Right ventricle myocardium inferior (tissue), 1 donor: ENCODE measurements around the gene INSRR. TPM values are rescaled to one million over a fixed set of nuclear protein-coding genes. Genes with fewer than 3 reads are reported as not detected.

ENCODE experiments used
- ATAC-seq: fragments of 200-7000 bp; cut with Tn5 transposase; one replicate; pipeline ENCODE4 v1.9.1; 2020; ENCODE audit warnings: mild to moderate bottlenecking, moderate library complexity
- DNase-seq: peaks from one replicate; pipeline ENCODE4 v3.0.0; 2021; ENCODE audit errors: missing footprints
- intact Hi-C: fragments of 100-400 bp; cut with DNase I; formaldehyde crosslinking; loops from one replicate; pipeline ENCODE4 v1.11.0; 2022
- total RNA-seq: library from RNA; stranded (reverse); fragmentation: NEBNext Ultra II Directional; extraction: Animal tissue kit (Norgen Biotek cat#: 25700); gene quantifications from one replicate; pipeline ENCODE4 v1.2.1, GENCODE V29; 2021
- donor health status: DM: no; HTN: yes; CAD: no; lungs with severe emphysema.

Gene INSRR
- total RNA-seq, 1 donor from 2014 or later, result 0.46 TPM

DNA sequence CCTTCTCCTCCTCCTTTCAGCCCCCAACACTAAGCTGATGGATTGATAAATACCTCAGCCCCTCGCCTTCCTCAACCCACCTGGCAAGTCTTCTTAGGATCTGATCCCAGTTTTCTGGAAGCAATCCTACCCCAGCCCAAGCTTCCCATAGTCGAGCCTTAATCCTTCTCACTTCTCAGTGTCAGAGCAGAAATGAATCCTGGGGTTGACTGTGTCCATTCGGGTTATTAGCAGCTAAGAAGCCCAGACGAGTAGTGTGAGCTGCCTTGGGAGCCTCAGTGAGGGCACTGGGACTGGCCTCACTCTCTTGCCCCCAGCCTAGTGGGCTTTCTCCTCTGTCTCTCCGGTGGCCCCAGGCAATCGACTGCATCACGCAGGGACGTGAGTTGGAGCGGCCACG, 22.2 kb upstream of the INSRR start:
- ATAC-seq, result no peak
- DNase-seq, result no peak
- intact Hi-C loops, result no loop called here

GRCh38 chr1:156880473-156880872, 21.6 kb upstream of the INSRR start:
- DNase-seq (peak; percentile 65), ATAC-seq (no peak)
- intact Hi-C loops, result no loop called here

GRCh38 chr1:156879876-156880275, 21.0 kb upstream of the INSRR start:
- ATAC-seq, result no peak
- intact Hi-C loops, result no loop called here
- DNase-seq, result peak; percentile 61

- no peak for ATAC-seq
- intact Hi-C loops, result no loop called here
Measured at GRCh38 chr1:156877433-156878170, 18.7 kb upstream of the INSRR start.

DNA sequence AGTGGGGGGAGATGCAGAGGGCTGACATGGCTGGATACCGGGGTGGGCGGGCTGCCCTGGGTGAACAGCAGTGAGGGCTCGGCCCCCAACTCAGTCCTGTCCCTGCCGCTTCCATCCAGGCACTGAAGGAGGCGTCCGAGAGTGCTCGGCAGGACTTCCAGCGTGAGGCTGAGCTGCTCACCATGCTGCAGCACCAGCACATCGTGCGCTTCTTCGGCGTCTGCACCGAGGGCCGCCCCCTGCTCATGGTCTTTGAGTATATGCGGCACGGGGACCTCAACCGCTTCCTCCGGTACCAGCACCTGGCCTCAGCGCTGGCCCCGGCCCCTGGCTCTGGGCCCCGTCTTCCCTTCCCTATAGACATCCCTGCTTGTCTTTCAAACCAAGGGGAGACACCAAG, 17.4 kb upstream of the INSRR start:
- intact Hi-C loops, result no loop called here
- no peak for ATAC-seq
- DNase-seq, result peak; percentile 59

More at GRCh38 chr1:156877433-156878170, 18.7 kb upstream of the INSRR start:
- peak; percentile 7 for DNase-seq

DNA sequence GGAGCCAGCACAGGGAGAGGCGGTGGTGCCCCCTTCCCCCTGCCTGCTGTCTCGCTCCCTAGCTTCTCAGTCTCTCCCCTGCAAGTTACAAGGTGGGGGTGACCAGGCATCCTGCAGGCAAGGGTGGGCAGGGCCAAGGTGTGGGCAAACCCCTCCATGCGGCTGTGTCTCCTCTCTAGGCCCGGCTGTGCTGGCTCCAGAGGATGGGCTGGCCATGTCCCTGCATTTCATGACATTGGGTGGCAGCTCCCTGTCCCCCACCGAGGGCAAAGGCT, 16.4 kb upstream of the INSRR start:
- ATAC-seq (no peak), DNase-seq (peak; percentile 16)
- intact Hi-C loops, result no loop called here

DNA sequence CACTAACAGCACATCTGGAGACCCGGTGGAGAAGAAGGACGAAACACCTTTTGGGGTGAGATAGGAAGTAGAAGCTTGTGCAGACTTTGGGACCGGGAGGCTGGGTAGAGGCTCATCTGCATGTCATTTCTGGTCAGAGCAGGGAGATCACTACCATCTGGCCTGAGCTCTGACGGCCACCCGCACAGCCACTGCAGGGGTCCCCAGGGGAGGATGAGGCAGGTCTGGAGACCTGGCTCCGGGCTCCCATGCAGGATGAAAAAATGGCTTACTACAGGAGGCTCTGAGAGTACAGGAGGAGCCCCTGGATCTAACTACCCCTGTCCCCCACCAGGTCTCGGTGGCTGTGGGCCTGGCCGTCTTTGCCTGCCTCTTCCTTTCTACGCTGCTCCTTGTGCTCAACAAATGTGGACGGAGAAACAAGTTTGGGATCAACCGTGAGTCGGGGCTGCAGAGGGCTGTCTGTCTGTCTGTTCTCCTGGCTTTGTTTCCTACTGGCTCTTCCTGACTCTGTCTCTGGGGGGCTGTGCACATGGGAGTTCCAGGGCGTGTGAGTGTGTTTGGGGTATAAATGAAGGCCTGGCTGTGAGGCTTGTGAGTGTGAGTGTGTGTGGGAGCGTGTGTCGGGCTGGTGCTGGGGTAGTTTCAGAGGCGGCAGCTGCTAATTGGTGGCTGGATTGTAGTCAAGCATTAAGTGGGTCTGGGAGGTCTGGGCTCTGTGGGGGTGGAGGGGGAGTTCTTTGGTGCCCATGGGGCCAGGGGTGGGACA, 15.8 kb upstream of the INSRR start:
- intact Hi-C loops, result no loop called here
- ATAC-seq, result peak; percentile 14
- peak; percentile 65 for DNase-seq

DNA sequence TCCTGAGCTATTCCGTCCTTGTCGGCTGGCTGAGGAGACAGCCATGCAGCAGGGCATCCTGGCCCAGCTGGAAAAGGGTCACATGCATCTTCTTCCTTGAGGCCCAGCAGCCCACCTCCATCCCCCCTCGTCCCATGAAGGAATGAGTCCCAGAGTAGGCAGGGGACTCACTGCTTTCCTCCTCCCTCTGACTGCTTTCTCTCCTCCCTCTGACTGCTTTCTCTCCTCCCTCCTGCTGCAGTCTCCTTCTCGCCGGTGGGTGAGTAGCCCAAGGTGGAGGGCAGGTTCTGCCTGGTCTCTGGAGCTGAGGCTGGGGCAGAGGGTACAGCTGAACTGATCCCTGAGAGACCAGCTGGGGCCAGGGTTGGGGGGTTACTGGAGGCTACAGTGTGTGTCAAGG, 15.2 kb upstream of the INSRR start:
- intact Hi-C loops, result no loop called here
- peak; percentile 16 for DNase-seq
- ATAC-seq, result peak; percentile 11

- ATAC-seq (no peak), DNase-seq (peak; percentile 18)
- intact Hi-C loops, result no loop called here
Measured at GRCh38 chr1:156873659-156874058, 14.7 kb upstream of the INSRR start.

DNA sequence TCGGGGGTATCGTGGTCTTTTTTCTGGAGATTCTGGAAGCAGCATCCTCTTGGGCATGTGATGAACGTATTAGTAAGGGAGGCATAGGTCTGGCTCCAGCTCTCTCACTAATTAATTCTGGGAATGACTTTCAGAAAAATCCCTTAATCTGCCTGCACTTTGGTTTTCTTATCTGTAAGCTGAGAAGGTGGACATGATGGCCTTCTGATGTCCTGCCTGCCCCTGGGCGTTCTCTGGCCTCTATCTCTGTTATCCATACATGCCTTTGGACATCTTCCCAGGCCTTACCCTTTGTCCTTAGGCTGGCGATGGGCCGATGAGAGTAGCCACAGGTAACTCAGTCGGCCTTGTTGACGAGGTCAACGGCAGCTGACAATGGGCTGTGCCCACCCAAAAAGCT, 10.5 kb upstream of the INSRR start:
- DNase-seq, result no peak
- intact Hi-C loops, result no loop called here

DNA sequence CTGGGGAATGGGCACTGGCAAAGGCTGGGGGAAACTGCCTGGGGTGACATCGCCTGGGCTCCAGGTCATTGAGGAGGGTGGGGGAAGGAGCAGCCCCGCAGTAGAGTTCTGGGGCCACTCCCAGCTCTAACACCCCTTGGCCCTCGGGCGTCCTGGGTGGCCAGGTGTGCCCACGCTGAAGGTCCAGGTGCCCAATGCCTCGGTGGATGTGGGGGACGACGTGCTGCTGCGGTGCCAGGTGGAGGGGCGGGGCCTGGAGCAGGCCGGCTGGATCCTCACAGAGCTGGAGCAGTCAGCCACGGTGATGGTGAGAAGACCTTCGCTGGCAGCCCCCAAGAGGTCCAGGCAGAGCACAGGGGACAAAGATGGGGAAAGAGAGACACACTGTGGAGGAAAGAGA, 9.4 kb upstream of the INSRR start:
- DNase-seq (peak; percentile 57), ATAC-seq (no peak)
- intact Hi-C loops, result no loop called here

More for the DNA sequence above, 10.5 kb upstream of the INSRR start:
- ATAC-seq, result no peak

GRCh38 chr1:156866249-156866909, 7.5 kb upstream of the INSRR start:
- DNase-seq (peak; percentile 34), ATAC-seq (no peak)
- intact Hi-C loops, result no loop called here

DNA sequence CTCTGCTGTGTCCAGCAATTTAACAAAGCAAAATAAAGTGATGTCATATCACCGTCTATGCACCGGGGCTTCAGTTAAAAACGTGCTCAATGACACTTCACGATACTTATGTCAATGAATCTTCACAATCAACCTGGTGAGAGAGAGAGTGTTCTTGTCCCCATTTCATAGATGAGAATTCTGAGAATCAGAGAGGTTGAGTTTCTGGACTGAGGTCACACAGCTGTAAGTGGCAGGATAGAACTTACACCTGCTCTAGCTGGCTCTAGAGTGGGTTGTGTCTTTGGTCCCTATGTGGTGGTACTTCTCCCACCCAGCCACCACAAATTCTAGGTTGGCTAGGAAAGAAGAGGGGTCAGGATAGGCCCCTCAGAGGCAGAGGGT, 6.9 kb upstream of the INSRR start:
- intact Hi-C loops, result no loop called here
- ATAC-seq, result no peak

GRCh38 chr1:156865258-156865657, 6.3 kb upstream of the INSRR start:
- intact Hi-C loops, result no loop called here
- ATAC-seq (no peak), DNase-seq (peak; percentile 11)

More for the DNA sequence above, 6.9 kb upstream of the INSRR start:
- DNase-seq, result no peak

DNA sequence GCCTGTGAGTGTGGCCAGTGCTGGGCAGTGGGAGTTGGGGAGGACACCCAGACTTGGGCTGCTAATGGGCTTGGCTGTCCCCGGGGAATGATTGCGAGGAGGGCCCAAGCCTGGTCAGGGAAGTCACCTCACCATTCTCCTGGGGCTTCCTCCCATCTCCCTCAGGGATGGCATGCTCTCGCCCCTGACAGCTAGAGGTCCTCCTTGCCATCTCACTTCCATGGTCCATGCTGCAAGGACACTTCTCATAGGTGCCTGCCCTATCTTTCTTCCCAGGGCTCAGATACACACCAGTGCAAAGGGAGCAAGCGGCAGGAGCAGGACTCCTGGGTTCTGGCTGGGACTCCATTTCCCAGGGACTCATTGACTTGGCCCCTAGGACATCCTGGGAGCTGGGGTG, 5.9 kb upstream of the INSRR start:
- intact Hi-C loops, result no loop called here
- DNase-seq, result no peak
- no peak for ATAC-seq

DNA sequence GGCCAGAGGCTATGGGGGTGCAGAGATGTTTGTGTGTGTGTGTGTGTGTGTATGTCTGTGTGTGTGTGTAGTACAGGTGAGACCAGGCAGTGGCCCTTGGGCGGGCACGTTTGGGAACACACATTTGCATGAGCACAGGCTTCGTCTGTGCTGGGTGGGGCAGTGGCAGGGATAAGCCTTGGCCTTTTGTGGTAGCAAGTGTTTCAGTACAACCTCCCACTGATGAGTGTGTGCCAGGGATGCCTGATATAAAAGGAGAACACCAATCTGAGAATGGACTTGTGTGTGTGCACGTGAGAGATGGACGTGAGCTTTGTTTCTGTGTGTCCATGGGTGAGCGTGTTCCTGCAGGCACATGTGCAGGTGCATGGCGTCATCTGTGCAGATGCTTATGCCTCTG, 4.7 kb upstream of the INSRR start:
- intact Hi-C loops, result no loop called here
- DNase-seq (peak; percentile 32), ATAC-seq (no peak)

DNA sequence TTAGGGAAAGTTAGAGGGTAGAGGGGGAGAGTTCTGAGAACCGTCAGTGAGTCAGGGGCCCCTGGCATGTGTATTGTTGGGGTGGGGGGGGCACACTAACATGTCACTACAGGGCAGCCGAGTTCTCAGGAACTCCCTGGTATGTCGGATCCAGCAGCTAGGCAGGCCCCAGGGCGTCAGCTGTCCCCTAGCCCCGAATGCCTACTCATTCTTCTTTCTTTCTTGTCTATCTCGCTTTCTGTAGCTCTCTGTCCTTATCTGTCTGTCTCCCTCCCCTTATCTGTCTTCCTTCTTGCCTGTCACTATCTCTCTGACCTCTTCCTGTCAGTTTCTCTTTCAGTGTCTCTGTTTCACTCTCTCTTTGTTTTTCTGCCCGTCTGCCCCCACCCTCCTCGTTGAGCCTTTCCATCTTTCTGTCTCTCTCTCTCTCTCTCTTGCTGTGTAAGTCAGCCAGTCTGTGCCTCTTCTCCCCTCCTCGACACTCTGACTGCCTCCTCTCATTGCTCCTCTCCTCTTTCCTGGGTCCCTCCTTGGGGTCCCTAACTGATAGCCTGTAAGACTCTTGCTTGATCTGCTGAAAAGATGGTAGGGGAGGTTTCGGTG, 4.2 kb upstream of the INSRR start:
- DNase-seq (peak; percentile 15), ATAC-seq (no peak)
- intact Hi-C loops, result no loop called here

DNA sequence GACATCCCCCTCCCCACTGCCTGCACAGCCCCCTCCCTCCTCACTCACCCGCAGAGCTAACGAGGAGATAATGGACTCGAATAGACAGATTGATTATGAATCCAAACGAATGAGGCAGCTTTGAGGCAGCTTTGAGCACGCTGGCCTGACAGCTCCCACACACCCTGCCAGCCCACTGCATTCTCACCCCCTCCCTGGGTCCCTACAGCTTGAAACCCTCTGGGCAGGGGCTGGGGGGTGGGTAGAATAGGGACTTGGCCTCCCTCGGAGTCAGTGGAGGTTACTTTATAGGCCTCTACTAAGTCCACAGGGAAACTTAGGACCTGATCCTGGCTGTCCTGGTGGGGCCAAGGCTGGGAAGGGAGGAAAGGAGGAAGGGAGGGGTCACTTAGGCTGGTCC, 3.7 kb upstream of the INSRR start:
- intact Hi-C loops, result no loop called here

GRCh38 chr1:156860628-156861423, 1.9 kb upstream of the INSRR start, which contains the start of gene NTRK1:
Gene NTRK1, plus strand, starts transcription at chr1:156860865. Its CDS starts 70 bp downstream, at chr1:156860935.
- ATAC-seq, result peak; percentile 51
- intact Hi-C loops, result loop anchor here (1.0 to 2.0 kb wide), 2 partner anchors 22 to 64 kb away; no protein-coding TSS in a partner anchor
- DNase-seq, result peak; percentile 65

More for the DNA sequence above, 3.7 kb upstream of the INSRR start:
- DNase-seq (no peak), ATAC-seq (no peak)
